Right lobe of liver (tissue), 6 donors: ENCODE measurements around the gene DOCK10. TPM values are rescaled to one million over a fixed set of nuclear protein-coding genes. Genes with fewer than 3 reads are reported as not detected.

Experiments
- ATAC-seq, 4 donors: fragments of 200-7000 bp; cut with Tn5 transposase; one replicate each; pipeline ENCODE4 v1.9.1; 2020; ENCODE audit warnings: mild to moderate bottlenecking in 4 of 4, moderate library complexity in 4 of 4
- DNase-seq, 3 donors: peaks; one replicate each; pipeline ENCODE4 v3.0.0-alpha.2; 2020
- H3K27ac ChIP-seq, 3 donors: fragments of 200-600 bp; one replicate each; pipeline ENCODE4 v1.8.0; 2022
- H3K27me3 ChIP-seq, 2 donors: fragments of 200-600 bp; one replicate each; pipeline ENCODE4 v1.8.0; 2022
- H3K36me3 ChIP-seq, 4 donors: fragments of 200-600 bp; sonication (generic) in 1 of 4; one replicate each; pipeline versions ENCODE4 v1.5.1 to v1.8.0; 2017 to 2022; ENCODE audit warnings: control low read depth in 1 of 4
- H3K4me1 ChIP-seq, 4 donors: fragments of 200-600 bp; sonication (generic) in 1 of 4; one replicate each; pipeline versions ENCODE4 v1.5.1 to v1.8.0; 2017 to 2022; ENCODE audit warnings: control low read depth in 1 of 4
- H3K4me3 ChIP-seq, 3 donors: fragments of 200-600 bp; one replicate each; pipeline ENCODE4 v1.8.0; 2022
- H3K9me3 ChIP-seq, 4 donors: fragments of 200-600 bp; sonication (generic) in 1 of 4; one replicate each; pipeline versions ENCODE4 v1.5.1 to v1.8.0; 2017 to 2022; ENCODE audit warnings: control low read depth in 1 of 4
- CTCF ChIP-seq, 4 donors: fragments of 200-600 bp in 3 of 4; fragments of 450-650 bp in 1 of 4; IDR thresholded peaks; one replicate each; pipeline versions ENCODE4 v1.5.1 to v1.8.0; 2016 to 2022; ENCODE audit warnings: antibody characterized with exemption in 4 of 4, mild to moderate bottlenecking in 2 of 4
- POLR2A ChIP-seq: fragments of 450-650 bp; IDR thresholded peaks from one replicate; pipeline ENCODE4 v1.6.1; 2017; ENCODE audit warnings: antibody characterized with exemption, mild to moderate bottlenecking
- WGBS: methylation state at CpG from one replicate; pipeline ENCODE4 v1.1.6; 2018; ENCODE audit warnings: low coverage, low lambda C conversion rate; ENCODE audit not compliant: insufficient coverage; ENCODE audit errors: missing lambda C conversion rate; 5-methylcytosine and 5-hydroxymethylcytosine counted together
- intact Hi-C, 2 donors: fragments of 100-400 bp; cut with DNase I; formaldehyde crosslinking; loops; one replicate each; pipeline versions ENCODE4 v1.11.2 to v1.14.1; 2022
- total RNA-seq, 6 experiments: library from RNA; depleted of rRNA in 2 of 6; stranded (reverse); fragments of >200 nt in 2 of 6; fragmentation: NEBNext Ultra II Directional in 3 of 6; extraction: Animal tissue kit (Norgen Biotek cat#: 25700) in 3 of 6; gene quantifications; one replicate each; pipeline versions ENCODE4 v1.1.0 to v1.2.4, GENCODE V29; 2016 to 2023
- donor health status: DM: no; HTN: yes; CAD: no.
- donor health status: DM: no; HTN: no; CAD: no.
- donor health status: DM: no; HTN: no; CAD: no.
- donor health status: DM: no; HTN: yes; CAD: no.
- donor health status: DM: no; HTN: yes; CAD: no.

Gene DOCK10
- total RNA-seq, 6 experiments from 2014 or later, result 5.1 to 10.2 (median 7.1) TPM

GRCh38 chr2:225030893-225031292, 11.4 kb downstream of the DOCK10 start:
- Histone ChIP-seq H3K9me3 (no peaks in the 10 kb centered on the region), H3K4me3 (no peak overlapping the region), H3K4me1 (no peaks in the 10 kb centered on the region), H3K27me3 (no peaks in the 10 kb centered on the region), H3K27ac (no peak overlapping the region), H3K36me3 (no peaks in the 10 kb centered on the region)
- TF ChIP-seq CTCF (IDR thresholded peaks at IDR 0.05), result no peak
- TF ChIP-seq POLR2A, result no peak
- WGBS, result 100% methylated on average over 1 of the region's 1 CpG
- DNase-seq (no peak), ATAC-seq (no peak)
- intact Hi-C loops, result no loop called here

- intact Hi-C loops, result no loop called here
- H3K4me3 ChIP-seq, result no peak overlapping the region
- H3K27ac ChIP-seq, result no peak overlapping the region
- H3K9me3 ChIP-seq, result no peaks in the 10 kb centered on the region
- DNase-seq (no peak), ATAC-seq (peak in 1 of 4 donors; percentile 15)
- no peaks in the 10 kb centered on the region for H3K4me1 ChIP-seq
- H3K36me3 ChIP-seq, result no peaks in the 10 kb centered on the region
- WGBS, result 71% methylated on average over 7 of the region's 8 CpGs
- H3K27me3 ChIP-seq, result no peaks in the 10 kb centered on the region
- TF ChIP-seq POLR2A (no peak), CTCF (IDR thresholded peaks at IDR 0.05) (no peak)
Measured at GRCh38 chr2:225030203-225030602, 12.1 kb downstream of the DOCK10 start.

GRCh38 chr2:225028572-225028971, 13.7 kb downstream of the DOCK10 start:
- Histone ChIP-seq H3K4me1 (no peaks in the 10 kb centered on the region), H3K36me3 (no peaks in the 10 kb centered on the region), H3K27ac (no peak overlapping the region), H3K4me3 (no peak overlapping the region), H3K27me3 (no peaks in the 10 kb centered on the region), H3K9me3 (no peaks in the 10 kb centered on the region)
- intact Hi-C loops, result no loop called here
- WGBS, result 79% methylated on average over 2 of the region's 3 CpGs
- ATAC-seq, result no peak
- TF ChIP-seq CTCF (IDR thresholded peaks at IDR 0.05) (no peak), POLR2A (no peak)
- no peak for DNase-seq

GRCh38 chr2:225027061-225027762, 15.1 kb downstream of the DOCK10 start:
- no peaks in the 10 kb centered on the region for H3K9me3 ChIP-seq
- intact Hi-C loops, result no loop called here
- H3K36me3 ChIP-seq, result no peaks in the 10 kb centered on the region
- no peak overlapping the region for H3K4me3 ChIP-seq
- DNase-seq (no peak), ATAC-seq (no peak)
- H3K4me1 ChIP-seq, result peaks cover 0 to 9% (median 4%) of the 10 kb centered on the region in 4 donors
- H3K27ac ChIP-seq, result no peak overlapping the region
- TF ChIP-seq POLR2A (no peak), CTCF (IDR thresholded peaks at IDR 0.05) (no peak)
- no peaks in the 10 kb centered on the region for H3K27me3 ChIP-seq
- WGBS, result 78% methylated on average over 8 of the region's 10 CpGs
